T-helper 2 cell treated with Interferon-gamma antibody and Interleukin-4, amounts not matched to agents 5 μg/mL and 100 μg/mL, for 36 hours (primary cell): Measurements from ENCODE around the gene FOS.

Experiments used
- DNase-seq: peaks from one replicate; pipeline ENCODE4 v3.0.0; 2021; ENCODE audit warnings: low spot score
- H3K27ac Mint-ChIP-seq: one replicate; pipeline ENCODE4 v1.8.0; 2021; ENCODE audit warnings: mild to moderate bottlenecking, mixed read lengths
- H3K27me3 Mint-ChIP-seq: one replicate; pipeline ENCODE4 v1.8.0; 2021; ENCODE audit warnings: low read depth, mixed read lengths
- H3K36me3 Mint-ChIP-seq: one replicate; pipeline ENCODE4 v1.8.0; 2021; ENCODE audit warnings: low read depth, mixed read lengths
- H3K4me1 Mint-ChIP-seq: one replicate; pipeline ENCODE4 v1.8.0; 2021; ENCODE audit warnings: low read depth, mixed read lengths
- H3K4me3 Mint-ChIP-seq: one replicate; pipeline ENCODE4 v1.8.0; 2022; ENCODE audit warnings: mild to moderate bottlenecking, moderate library complexity, mixed read lengths
- H3K9me3 Mint-ChIP-seq: one replicate; pipeline ENCODE4 v1.8.0; 2021; ENCODE audit warnings: mixed read lengths

Gene FOS

DNA sequence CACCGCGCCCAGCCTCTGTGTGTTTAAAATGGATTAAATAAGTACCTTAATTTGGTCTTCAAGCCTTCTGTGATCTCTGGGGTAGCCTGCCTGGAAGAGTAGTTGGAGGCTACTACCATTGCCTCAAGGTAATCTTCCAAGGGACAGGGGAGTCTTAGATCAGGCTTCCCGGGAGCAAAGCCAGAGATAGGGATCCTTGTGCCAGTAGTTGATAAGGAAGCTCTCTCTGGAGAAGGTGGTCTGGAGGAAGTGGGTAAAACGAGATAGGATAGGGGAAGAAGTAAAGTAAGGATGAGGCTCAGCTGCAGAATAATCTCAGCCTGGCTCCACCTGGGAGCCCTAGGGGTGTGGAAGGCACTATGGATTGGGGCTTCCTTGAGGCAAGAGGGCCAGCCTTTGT is 38.5 kb downstream of the FOS start:
- H3K4me3 Mint-ChIP-seq: no peak overlapping the region
- H3K4me1 Mint-ChIP-seq: peaks cover 4% of the 10 kb centered on the region
- no peaks in the 10 kb centered on the region for H3K9me3 Mint-ChIP-seq
- no peaks in the 10 kb centered on the region for H3K36me3 Mint-ChIP-seq
- DNase-seq: no peak
- no peak overlapping the region for H3K27ac Mint-ChIP-seq
- H3K27me3 Mint-ChIP-seq: peaks cover 16% of the 10 kb centered on the region

DNA sequence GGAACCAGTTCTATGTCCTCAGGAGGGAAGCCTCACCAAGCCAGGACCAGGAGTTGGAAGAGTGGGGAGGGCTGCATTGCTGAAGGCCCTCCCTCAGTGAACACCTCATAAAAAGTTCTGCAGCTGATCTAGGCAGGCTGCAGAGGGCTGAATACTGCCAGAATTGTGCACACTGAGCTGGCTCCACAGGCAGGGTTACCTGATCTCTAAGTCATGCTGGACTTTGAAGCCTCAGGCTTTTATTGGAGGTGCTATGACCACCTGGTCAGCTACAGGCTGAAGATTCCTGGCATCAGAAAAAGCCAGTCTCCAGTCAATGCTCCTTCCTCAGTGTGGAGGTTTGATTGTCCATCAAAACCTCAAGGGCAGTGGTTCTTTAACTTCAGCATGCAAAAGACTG is 39.7 kb downstream of the FOS start:
- peaks cover 14% of the 10 kb centered on the region for H3K27me3 Mint-ChIP-seq
- no peaks in the 10 kb centered on the region for H3K36me3 Mint-ChIP-seq
- no peak for DNase-seq
- H3K4me3 Mint-ChIP-seq: no peak overlapping the region
- H3K9me3 Mint-ChIP-seq: no peaks in the 10 kb centered on the region
- no peak overlapping the region for H3K27ac Mint-ChIP-seq
- peaks cover 4% of the 10 kb centered on the region for H3K4me1 Mint-ChIP-seq

DNA sequence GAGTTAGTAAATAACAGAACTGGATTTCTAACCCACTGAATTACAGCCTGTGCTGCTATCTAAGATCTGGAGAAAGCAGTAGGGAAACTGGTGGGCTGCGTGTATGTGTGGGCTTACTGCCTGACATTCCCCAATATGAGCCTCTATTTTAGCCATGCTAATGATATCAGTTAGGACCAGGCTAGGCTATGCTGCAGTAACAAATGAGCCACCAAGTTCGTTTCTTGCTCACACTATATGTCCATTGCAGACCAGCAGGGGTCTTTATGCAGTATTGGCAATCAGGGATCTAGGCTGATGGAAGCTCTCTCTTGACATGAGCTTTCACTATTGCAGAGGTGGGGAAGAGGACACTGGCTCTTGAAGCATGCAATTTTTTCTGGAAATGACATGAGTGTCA is 40.4 kb downstream of the FOS start:
- Mint-ChIP-seq H3K4me3 (no peak overlapping the region), H3K4me1 (peaks cover 4% of the 10 kb centered on the region), H3K27ac (no peak overlapping the region), H3K9me3 (no peaks in the 10 kb centered on the region), H3K36me3 (no peaks in the 10 kb centered on the region), H3K27me3 (peaks cover 14% of the 10 kb centered on the region)
- no peak for DNase-seq

DNA sequence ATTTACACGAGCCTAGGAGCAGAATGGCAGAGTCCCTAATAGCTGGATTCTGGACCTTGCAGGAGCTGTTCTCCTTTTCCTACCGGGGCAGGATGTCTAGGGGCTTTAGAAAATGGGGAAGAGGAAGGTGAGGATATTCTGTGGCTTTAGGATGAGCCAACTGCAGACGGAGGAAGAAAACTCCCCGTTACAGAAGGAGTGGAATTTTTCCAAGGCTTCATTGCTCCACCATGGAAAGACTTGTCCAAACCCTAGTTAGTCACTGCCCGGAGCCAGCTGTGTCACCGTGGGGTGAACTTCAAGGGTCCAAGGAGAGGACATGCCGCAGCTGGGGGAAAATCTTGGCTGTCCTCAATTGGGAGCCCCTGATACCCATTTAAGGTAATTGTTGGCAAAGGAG is 41.6 kb downstream of the FOS start:
- DNase-seq: no peak
- H3K27me3 Mint-ChIP-seq: peaks cover 16% of the 10 kb centered on the region
- H3K9me3 Mint-ChIP-seq: no peaks in the 10 kb centered on the region
- no peak overlapping the region for H3K4me3 Mint-ChIP-seq
- peaks cover 4% of the 10 kb centered on the region for H3K4me1 Mint-ChIP-seq
- H3K36me3 Mint-ChIP-seq: no peaks in the 10 kb centered on the region
- no peak overlapping the region for H3K27ac Mint-ChIP-seq

DNA sequence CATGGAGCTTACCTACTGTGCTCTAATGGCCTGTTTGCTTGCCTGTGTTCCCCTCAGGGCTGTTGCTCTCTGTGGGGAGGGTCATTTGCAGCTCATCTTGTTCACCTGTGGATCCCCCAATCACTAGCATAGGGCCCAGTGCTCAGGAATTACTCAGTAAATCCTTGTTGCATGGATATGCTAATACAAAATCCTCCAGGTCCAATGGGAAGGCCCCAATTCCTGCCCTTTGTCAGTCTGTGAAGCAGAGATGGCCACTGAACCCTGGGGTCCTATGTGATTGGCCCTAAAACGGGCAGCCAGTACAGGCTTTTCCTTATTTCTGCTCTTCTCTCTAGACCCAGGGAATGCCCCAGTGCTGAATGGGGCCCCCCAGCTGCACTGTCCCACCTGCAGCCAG is 44.1 kb downstream of the FOS start:
- no peak overlapping the region for H3K4me3 Mint-ChIP-seq
- no peaks in the 10 kb centered on the region for H3K4me1 Mint-ChIP-seq
- H3K36me3 Mint-ChIP-seq: no peaks in the 10 kb centered on the region
- DNase-seq: no peak
- no peaks in the 10 kb centered on the region for H3K9me3 Mint-ChIP-seq
- H3K27ac Mint-ChIP-seq: no peak overlapping the region
- peaks cover 7% of the 10 kb centered on the region for H3K27me3 Mint-ChIP-seq

DNA sequence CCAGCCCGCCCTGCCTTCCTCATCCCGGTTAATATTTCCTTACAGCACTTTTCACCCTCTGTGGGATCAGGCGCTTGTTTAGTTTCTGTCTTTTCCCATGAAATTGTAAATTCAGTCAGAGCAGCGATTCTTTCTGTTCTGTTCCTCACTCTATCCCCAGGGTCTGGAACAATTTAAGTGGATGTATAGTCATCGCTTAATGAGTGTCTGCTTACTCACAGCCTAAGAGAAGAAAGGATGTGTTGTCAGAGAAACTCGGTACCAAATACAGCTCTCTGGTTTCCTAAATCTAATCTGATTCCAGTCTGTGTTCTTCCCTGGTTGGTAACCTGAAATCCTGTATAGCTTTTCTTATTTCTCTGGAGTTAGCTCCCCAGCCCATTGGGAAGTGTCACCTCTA is 44.9 kb downstream of the FOS start:
- H3K27ac Mint-ChIP-seq: no peak overlapping the region
- H3K36me3 Mint-ChIP-seq: no peaks in the 10 kb centered on the region
- no peaks in the 10 kb centered on the region for H3K9me3 Mint-ChIP-seq
- H3K4me3 Mint-ChIP-seq: no peak overlapping the region
- peaks cover 4% of the 10 kb centered on the region for H3K27me3 Mint-ChIP-seq
- DNase-seq: no peak
- H3K4me1 Mint-ChIP-seq: no peaks in the 10 kb centered on the region

DNA sequence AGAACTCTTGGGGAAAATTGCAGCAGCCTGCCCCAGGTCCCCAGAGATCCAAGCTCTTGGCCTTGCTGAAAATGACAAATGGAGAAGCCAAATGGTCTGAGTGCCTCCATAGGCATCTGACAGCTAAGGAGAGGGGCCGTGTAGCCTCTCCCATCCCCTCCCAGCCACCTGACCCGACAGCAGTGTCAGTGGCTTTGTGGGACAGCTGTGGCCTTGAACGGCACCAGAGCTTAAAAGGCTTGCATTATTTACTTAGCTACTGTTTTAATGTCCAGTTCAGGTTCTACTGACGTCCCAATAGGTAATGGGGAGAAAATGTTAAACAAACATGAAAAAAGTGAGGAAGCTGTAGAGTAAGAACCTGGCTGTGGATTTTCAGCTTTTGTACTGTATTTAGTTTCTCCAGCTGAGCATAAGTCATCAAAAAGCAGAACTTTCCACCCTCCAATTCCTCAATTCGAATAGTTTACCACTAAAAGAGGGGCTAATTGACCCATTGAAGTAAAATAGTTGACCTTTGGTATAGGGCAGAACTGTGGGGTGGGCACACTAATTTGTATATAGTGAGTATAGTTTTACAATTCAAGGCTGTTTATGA is 50.0 kb downstream of the FOS start:
- Mint-ChIP-seq H3K4me1 (peaks cover 7% of the 10 kb centered on the region), H3K9me3 (no peaks in the 10 kb centered on the region), H3K4me3 (no peak overlapping the region), H3K27ac (no peak overlapping the region), H3K27me3 (peaks cover 13% of the 10 kb centered on the region), H3K36me3 (no peaks in the 10 kb centered on the region)
- DNase-seq: no peak

DNA sequence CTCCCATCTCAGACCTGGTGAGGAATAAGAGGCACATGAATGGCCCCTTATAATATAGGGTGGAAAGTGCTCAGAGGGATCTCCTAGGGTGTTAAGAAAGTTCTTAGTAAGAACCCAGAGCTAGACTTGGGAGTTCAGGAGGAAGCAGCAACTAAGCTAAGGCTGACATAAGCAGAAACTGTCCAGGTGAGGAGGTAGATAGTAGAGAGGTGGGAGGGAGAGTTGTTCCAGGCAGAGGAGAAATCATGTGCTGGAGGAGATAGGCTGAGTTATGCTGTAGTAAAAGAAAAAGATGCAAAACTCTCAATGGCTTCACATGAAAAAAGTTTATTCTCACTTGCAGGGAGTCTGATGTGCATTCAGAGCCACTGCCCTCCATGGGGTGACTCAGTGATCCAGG is 50.7 kb downstream of the FOS start:
- H3K27ac Mint-ChIP-seq: no peak overlapping the region
- peaks cover 13% of the 10 kb centered on the region for H3K27me3 Mint-ChIP-seq
- H3K36me3 Mint-ChIP-seq: no peaks in the 10 kb centered on the region
- H3K9me3 Mint-ChIP-seq: no peaks in the 10 kb centered on the region
- H3K4me1 Mint-ChIP-seq: peaks cover 11% of the 10 kb centered on the region
- H3K4me3 Mint-ChIP-seq: no peak overlapping the region
- no peak for DNase-seq

DNA sequence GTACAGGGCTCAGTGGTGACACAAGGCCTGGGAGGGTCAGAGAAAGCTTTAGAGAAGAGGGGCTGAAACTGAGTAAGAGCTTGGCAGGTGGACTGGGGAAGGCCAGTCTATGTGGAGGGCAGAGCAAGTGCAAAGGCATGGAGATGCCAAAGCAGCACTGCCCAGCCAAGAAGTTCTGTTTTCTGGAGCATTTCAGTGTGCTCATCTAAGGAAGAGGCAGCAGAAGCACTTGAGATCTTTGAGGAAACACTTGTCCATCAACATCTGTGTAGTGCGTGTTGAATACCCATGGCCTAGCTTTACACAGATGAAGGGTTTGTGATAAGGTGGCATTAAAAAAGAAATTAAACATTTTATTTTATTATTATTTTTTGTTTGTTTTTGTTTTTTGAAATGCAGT is 52.8 kb downstream of the FOS start:
- no peak overlapping the region for H3K4me3 Mint-ChIP-seq
- peaks cover 11% of the 10 kb centered on the region for H3K27me3 Mint-ChIP-seq
- H3K9me3 Mint-ChIP-seq: no peaks in the 10 kb centered on the region
- H3K36me3 Mint-ChIP-seq: no peaks in the 10 kb centered on the region
- DNase-seq: no peak
- peaks cover 17% of the 10 kb centered on the region for H3K4me1 Mint-ChIP-seq
- H3K27ac Mint-ChIP-seq: no peak overlapping the region
